GM21737 (cell line): ENCODE data around the gene TICRR.
"Not testable (repeated sequence)": the region's sequence is repeated elsewhere in the genome, so short reads cannot be mapped to it uniquely, and the experiment has no call there.

ENCODE experiments used
- ATAC-seq: cut with Tn5 transposase; IDR thresholded peaks from one replicate; pipeline ENCODE4 v1.9.1; 2021; ENCODE audit warnings: mild to moderate bottlenecking, moderate library complexity; ENCODE audit not compliant: unreplicated experiment

TICRR gene, protein sequence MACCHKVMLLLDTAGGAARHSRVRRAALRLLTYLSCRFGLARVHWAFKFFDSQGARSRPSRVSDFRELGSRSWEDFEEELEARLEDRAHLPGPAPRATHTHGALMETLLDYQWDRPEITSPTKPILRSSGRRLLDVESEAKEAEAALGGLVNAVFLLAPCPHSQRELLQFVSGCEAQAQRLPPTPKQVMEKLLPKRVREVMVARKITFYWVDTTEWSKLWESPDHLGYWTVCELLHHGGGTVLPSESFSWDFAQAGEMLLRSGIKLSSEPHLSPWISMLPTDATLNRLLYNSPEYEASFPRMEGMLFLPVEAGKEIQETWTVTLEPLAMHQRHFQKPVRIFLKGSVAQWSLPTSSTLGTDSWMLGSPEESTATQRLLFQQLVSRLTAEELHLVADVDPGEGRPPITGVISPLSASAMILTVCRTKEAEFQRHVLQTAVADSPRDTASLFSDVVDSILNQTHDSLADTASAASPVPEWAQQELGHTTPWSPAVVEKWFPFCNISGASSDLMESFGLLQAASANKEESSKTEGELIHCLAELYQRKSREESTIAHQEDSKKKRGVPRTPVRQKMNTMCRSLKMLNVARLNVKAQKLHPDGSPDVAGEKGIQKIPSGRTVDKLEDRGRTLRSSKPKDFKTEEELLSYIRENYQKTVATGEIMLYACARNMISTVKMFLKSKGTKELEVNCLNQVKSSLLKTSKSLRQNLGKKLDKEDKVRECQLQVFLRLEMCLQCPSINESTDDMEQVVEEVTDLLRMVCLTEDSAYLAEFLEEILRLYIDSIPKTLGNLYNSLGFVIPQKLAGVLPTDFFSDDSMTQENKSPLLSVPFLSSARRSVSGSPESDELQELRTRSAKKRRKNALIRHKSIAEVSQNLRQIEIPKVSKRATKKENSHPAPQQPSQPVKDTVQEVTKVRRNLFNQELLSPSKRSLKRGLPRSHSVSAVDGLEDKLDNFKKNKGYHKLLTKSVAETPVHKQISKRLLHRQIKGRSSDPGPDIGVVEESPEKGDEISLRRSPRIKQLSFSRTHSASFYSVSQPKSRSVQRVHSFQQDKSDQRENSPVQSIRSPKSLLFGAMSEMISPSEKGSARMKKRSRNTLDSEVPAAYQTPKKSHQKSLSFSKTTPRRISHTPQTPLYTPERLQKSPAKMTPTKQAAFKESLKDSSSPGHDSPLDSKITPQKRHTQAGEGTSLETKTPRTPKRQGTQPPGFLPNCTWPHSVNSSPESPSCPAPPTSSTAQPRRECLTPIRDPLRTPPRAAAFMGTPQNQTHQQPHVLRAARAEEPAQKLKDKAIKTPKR (N-terminal part only)

DNA sequence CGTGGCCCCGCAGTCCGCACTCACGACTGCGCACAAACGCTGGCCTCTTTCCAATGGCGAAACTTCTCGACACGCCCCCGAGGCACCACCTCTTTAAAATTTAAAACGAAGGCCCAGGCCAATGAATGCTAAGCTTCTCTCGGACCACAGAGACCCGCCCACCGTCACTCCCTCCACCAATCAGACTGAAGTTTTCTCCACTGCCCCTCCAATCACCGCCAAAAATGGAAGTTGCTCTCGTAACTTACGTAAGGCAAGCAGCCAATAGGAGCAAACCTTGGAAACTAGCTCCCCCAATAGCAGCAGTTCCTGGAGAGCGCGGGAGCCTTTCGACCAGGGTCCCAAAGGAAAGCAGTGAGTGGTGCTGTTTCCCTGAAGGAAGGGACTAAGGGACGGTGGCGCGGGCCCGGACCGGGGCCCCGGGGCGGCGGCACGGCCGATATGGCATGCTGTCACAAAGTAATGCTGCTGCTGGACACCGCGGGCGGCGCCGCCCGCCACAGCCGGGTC is at the start of gene TICRR:
Gene TICRR, plus strand, starts transcription at position 324 of the 510 bp plus-strand sequence. Its CDS starts 118 bp downstream, at position 442.
- peak; percentile 90 for ATAC-seq

DNA sequence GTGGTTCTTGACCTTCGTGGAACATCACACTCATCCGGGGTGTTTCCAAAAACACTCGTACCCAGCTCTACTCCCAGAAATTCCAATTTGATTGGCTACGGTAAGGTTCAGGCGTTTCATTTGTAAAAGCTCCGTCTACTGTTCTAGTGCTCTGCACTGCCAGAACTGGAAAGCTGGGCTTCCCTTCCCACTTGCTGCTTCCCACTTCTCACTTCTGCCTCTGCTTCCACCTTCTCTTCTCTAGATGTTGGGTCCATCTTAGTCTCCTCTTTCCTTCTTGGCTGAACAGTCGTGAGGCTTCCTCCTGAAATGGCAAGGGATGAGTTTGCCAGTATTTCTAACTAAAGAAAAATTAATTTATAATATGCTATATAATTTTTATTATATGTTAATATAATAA is 49.1 kb upstream of the TICRR start:
- ATAC-seq, result no peak

DNA sequence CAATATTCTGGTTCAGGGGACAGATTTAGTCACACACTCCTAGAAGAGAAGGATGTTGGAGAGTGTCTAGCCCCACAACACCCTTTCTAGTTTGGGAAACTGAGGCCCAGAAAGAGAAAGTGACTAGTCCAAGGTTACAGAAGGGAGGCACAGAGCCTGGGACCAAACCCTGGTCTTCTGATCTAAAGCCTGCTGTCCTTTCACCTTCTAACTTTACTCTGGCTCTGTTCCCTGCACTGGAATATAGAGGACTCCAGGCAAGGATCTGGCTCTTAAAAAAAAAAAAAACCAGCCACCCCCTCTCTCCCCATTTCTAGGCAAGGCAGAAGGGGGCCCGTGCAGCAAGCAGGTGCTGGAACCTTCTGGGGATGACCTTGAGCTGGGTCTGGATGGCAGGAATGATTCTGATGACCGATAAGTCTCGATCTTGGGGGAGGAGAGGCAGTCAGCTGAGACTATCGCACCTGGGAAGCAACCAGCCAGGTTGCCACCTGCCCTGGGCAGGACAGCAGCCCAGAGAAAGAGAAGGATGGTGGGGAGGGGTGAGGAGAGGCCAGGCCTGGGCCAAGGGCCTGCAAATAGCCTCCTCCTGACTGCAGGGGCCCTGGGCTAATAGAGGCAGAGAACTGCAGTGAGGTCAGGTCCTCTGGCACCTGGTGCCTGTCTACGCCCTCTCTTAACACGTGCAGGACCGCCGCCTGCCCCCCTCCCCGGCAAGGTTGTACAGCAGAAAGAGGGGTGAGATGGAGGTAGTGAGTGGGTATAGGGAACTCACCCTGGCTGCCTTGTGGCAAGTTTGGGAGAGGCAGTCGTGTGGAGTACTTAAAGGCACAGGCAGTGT is 48.4 kb upstream of the TICRR start:
- ATAC-seq, result no peak

DNA sequence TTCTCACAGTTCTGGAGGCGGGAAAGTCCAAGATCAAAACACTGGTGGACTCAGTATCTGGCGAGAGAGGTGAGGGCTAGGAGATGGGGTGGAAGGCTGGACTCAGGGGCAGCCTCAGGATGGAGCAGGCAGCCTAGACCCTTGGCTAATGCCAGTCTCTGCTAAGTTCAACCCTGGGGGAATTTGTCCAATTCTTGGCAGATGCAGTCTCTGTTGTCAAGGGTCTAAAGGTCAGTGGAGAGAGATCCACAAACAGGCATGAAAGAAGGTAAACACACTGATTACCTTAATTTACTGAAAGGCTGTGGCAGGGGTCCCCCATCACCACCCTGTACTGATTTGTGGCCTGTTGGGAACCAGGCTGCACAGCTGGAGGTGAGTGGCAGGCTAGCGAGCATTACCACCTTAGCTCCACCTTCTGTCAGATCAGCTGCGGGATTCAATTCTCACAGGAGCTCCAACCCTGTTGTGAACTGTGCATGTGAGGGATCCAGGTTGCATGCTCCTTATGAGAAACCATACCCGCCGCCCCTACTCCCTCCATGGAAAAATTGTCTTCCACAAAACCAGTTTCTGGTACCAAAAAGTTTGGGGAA is 46.4 kb upstream of the TICRR start:
- ATAC-seq, result no peak

DNA sequence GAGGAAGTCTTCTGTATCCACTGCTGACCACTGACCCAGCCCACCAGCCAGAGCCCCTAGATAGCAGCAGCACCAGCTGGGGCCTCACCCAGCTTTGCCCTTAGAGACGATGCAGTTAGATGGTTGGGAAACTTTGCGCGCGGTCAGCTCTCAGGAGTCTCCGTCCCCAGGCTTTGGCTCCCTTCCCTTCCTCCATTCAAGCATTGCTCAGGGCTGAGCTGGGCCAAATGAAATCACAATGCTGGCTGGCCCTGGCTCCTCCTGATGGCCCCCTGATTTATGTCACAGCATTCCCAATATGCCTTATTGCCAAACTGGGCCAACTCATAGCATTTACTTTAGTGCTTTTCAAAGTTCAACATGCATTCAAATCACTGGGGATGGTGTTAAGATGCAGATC is 44.3 kb upstream of the TICRR start:
- ATAC-seq, result no peak

DNA sequence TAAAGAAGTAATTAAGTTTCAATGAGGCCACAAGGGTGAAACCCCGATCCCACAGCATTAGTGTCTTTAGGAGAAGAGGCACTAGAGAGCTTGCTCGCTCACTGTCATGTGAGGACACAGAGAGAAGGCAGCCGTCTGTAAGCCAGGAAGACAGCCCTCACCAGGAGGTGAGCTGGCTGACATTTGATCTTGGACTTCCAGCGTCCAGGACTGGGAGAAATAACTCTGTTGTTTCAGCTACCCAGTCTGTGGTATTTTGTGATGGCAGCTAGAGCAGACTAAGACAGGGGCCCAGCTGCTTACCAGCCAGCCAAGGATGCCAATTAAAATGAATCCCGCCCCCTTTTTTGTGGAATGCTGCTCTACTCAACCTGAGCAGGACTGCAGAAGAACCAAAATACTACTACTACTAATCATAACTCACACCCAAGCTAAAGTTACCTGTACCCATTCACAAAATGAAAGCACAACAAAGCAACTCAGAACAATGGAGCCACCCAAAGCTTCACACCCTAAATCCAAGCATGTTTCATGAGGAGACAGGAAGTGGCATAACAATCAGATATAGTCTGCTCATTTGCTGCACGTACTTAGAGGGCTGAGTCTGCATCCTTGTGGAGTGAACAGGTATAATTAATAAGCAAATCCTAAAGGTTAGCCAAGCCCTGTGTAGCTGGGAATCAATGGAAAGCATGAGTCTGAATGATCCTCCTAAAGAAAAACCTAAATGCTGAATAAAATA is 43.3 kb upstream of the TICRR start:
- no peak for ATAC-seq

DNA sequence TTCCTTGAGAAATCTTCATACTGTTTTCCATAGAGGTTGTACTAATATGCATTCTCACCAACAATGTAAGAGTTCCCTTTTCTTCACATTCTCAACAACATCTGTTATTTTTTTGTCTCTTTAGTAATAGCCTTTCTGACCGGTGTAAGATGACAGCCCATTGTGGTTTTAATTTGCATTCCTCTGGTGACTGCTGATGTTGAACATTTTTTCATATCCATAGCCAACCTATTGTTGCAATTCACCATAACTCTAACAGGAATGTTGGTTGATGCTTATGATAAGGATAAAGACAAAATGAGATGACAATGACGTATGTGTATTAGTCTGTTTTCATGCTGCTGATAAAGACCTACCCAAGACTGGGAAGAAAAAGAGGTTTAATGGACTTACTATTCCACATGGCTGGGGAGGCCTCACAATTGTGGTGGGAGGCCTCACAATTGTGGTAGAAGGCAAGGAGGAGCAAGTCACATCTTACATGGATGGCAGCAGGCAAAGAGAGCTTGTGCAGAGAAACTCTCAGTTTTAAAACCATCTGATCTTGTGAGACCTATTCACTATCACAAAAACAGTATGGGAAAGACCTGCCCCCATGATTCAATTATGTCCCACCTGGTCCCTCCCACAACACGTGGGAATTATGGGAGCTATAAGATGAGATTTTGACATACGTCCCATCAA is 41.3 kb upstream of the TICRR start:
- ATAC-seq, result no peak

DNA sequence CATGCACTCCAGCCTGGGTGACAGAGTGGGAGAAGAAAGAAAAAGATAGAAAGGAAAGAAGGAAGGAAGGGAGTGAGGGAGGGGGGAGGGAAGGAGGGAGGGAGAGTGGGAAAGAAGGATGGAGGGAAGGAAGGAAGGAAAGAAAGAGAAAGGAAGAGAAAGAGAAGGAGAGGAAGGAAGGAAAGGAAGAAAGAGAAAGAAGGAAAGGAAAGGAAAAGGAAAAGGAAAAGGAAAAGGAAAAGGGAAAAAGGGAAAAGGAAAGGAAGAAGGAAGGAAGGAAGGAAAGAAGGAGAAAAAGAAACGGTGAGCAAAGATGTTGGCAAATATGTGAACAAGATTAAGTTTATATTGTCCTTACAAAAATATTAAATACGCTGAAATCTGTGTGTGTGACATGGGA is 36.2 kb upstream of the TICRR start:
- no peak for ATAC-seq

DNA sequence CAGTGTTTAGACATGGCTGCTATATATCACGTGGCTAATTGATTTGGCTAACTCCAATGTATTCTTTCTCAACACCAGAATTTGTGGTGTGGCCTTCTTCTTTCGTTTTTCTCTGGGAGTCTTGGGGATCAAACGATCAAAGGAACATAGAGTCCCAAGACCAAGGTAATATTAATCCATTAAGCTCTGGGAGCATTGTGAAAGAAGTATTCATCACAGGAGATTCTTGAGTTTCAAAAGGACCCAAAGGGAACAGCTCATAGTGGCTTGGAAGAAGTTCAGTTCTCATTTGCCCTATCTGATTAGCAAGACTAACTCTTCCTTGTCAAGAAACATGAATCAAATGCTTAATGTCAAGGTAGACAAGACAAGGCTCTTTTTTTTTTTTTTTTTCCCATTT is 32.9 kb upstream of the TICRR start:
- no peak for ATAC-seq

DNA sequence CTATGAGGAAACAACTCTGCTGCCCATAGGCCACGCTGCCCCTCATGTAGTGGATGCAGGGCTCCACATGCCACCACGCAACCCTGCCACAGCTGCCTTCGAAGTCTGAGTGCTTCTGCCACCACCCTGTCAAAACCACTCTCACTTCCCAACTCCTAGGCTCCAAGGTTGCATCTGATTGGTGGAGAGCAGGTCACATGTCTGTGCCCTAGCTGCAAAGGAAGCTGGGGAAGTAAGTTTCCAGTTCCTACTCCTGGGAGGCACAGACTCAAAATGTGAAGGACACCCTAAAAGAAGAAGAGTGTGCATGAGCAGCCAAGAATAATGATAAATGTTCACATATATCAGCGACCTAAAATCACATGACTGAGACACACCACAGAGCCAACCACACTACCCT is 31.9 kb upstream of the TICRR start:
- ATAC-seq, result no peak

DNA sequence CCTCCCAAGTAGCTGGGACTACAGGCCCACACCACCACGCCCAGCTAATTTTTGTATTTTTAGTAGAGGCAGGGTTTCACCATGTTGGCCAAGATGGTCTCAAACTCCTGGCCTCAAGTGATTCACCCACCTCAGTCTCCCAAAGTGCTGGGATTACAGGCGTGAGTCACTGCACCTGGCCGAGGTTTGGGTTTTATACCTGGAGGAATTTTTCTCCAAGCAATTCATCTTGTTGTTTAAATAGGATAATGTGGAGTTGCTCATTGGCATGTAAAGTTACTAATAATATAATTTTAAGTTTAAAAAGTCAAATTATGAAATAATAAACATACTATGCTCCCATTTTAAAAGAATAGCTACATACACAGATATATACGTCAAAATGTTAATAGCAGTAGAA is 26.1 kb upstream of the TICRR start:
- ATAC-seq, result not testable (repeated sequence)

DNA sequence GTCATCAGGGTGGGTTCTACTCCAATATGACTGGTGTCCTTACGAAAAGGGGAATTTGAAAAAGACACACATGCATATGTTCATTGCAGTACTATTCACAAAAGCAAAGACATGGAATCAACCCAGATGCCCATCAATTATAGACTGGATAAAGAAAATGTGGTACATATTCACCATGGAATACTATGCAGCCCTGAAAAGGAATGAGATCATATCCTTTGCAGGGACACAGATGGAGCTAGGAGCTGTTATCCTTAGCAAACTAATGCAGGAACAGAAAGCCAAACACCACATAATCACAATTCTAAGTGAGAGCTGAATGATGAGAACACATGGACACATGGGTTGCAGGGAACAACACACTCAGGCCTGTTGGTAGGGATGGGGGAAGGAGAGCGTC is 24.8 kb upstream of the TICRR start:
- no peak for ATAC-seq

DNA sequence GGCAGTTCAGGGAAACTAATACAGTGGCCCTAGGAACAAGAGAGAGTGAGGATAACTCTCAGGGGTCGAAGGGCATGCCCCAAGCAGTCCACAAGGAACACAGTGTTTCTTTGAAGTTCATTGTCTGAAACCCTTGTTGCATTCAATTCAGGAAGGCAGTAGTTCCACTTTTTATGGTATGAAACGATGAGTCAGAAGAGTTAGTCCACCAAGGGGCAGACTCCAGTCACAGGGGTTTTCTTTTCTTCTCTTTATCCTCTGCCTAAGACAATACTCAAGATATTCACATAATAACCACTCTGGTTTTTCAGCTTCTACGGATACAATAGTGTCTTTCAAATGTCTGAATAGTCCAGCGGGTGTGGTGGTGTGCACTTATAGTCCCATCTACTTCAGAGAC is 23.7 kb upstream of the TICRR start:
- peak; percentile 60 for ATAC-seq

DNA sequence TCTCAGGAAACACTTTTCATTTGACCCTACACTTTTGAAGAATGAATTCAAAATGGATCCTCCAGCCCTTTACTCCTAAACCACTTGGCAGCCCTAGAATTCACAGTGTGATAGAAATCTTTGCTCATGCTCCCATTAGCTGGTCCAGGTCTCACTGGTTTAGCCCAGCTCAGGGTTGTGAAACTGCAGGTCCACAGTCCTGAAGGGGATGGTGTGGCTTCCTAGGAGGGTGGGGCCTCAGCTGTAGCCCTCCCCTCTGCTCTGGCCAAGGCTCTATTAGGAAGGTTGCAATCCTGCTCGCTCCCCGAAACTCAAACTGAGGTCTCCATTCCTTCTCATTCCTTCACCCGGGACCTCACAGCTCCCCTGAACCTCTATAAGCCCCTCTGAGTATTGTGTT is 21.6 kb upstream of the TICRR start:
- ATAC-seq, result no peak

DNA sequence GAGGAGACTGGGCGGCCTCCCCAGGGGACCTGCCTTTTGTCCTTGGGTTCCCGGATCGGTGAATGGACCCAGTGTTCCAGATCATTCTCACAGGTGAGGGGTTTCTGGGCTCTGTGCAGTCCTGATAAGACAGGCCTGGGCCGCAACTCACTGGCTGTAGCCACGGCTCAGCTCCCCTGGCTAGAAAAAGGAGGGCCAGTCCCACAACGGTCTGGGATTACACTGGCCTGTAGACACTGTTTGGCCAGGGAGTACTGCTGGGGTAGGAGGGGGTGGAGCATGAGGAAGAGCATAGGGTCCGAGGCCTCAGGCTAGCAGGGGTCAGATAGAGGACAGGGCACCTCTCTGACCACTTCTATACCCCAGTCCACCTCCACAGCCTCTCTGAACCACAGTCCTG is 21.0 kb upstream of the TICRR start:
- ATAC-seq, result no peak

DNA sequence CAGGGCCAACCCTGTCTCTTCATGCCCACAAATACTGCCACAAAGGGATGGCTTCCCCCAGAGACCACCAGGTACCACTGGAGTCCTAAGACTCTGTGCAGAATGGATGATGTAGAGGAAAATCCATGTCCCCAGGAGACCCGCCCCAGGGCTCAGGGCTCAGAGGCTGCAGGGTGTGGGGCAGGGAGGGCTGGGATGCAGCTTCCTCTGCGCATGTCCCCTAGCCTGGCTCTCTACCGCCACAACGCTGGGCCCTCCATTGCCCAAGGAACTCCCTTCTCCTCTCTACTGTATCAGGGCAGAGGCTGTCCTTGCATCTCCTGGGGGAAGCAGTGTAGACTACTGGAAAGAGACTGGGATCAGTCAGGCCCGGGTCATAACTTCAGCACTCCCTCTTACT is 19.5 kb upstream of the TICRR start:
- no peak for ATAC-seq

DNA sequence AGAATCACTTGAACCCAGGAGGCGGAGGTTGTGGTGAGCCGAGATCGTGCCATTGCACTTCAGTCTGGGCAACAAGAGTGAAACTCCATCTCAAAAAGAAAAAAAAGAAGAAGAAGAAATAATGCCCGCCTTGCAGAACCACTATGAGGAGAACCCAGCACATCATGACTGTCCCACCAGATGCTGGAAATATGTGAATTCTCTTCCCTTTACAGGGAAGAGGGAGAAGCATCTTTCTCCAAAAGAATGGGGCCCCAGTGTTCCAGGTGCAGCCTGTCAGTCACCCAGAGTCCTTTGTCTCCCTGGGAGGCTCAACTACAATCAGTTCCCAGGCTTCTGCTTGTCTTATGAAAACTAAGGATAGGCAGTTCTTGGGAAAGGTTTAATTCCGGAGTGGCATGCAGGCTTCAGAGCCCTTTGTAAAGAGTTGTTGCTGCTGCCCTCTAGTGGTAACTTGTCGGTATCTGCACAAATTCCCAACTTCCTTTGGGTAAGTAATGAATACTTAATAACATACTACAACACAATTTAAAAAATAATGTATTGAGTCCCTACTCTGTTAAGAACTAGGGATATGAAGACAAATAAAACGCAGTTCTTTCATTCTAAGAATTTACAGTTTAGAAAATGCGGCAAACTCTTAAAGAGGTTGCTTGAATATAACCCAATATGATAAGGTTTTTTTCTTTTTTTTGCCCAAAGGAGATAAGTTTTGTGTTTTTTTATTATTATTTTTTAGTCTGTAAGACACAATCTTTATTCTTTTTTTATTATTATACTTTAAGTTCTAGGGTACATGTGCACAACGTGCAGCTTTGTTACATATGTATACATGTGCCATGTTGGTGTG is 18.6 kb upstream of the TICRR start:
- no peak for ATAC-seq
